T-cell (primary cell): ENCODE results near the gene NDRG3. TPM values are rescaled to one million over a fixed set of nuclear protein-coding genes. Genes with fewer than 3 reads are reported as not detected.

Experiments used
- ATAC-seq, 4 experiments: fragments of 200-7000 bp in 3 of 4; fragments of 150-1000 bp in 1 of 4; cut with Tn5 transposase; replicated peaks in 1 of 4; 1 replicate in 3 of 4; 2 replicates in 1 of 4; pipeline ENCODE4 v1.10.0; 2021; ENCODE audit warnings: moderate library complexity in 3 of 4, mild to moderate bottlenecking in 2 of 4, moderate number of reproducible peaks in 1 of 4
- CTCF ChIA-PET, 2 donors: fragments of 300-600 bp; sonication (Branson Sonifier 250); formaldehyde crosslinking; loops; one replicate each; lab custom pipeline; 2022; ENCODE audit warnings: antibody characterized with exemption in 2 of 2; lab: Charles Lee
- POLR2A ChIA-PET, 2 donors: fragments of 300-600 bp; sonication (Branson Sonifier 250); formaldehyde crosslinking; loops; one replicate each; lab custom pipeline; 2022; ENCODE audit warnings: antibody characterized with exemption in 2 of 2; lab: Charles Lee
- DNase-seq, 35 experiments: peaks; one replicate each; pipeline versions ENCODE4 v3.0.0 to v3.0.0-alpha.2; 2013 to 2023
- H3K27ac ChIP-seq: one replicate; pipeline ENCODE4 v1.5.1; 2013; ENCODE audit warnings: low read length
- H3K27me3 ChIP-seq, 2 experiments: replicated peaks in 1 of 2; 1 replicate in 1 of 2; 2 replicates in 1 of 2; pipeline versions ENCODE4 v1.6.1 to v1.7.0; 2013; ENCODE audit warnings: low read length in 1 of 2, mixed read lengths in 1 of 2; ENCODE audit not compliant: control insufficient read depth in 2 of 2, insufficient read depth in 2 of 2; ENCODE audit errors: extremely low read depth in 1 of 2
- H3K36me3 ChIP-seq, 2 donors: 1 replicate in 1 of 2; 2 replicates in 1 of 2; pipeline versions ENCODE4 v1.6.1 to v1.7.0; 2013; ENCODE audit warnings: low read length in 1 of 2; ENCODE audit not compliant: control insufficient read depth in 2 of 2, insufficient read depth in 1 of 2; ENCODE audit errors: extremely low read depth in 1 of 2
- H3K4me1 ChIP-seq, 2 experiments: 1 replicate in 1 of 2; 2 replicates in 1 of 2; pipeline versions ENCODE4 v1.6.1 to v1.7.0; 2013; ENCODE audit warnings: low read length in 2 of 2, mixed read lengths in 1 of 2; ENCODE audit not compliant: insufficient read depth in 2 of 2, control insufficient read depth in 1 of 2; ENCODE audit errors: extremely low read depth in 1 of 2
- H3K4me3 ChIP-seq, 2 donors: 1 replicate in 1 of 2; 2 replicates in 1 of 2; pipeline versions ENCODE4 v1.5.1 to v1.7.0; 2013; ENCODE audit warnings: mild to moderate bottlenecking in 2 of 2, low read length in 1 of 2, moderate library complexity in 1 of 2; ENCODE audit not compliant: control insufficient read depth in 1 of 2; ENCODE audit errors: extremely low read depth in 1 of 2
- H3K9me3 ChIP-seq: 2 replicates; pipeline ENCODE4 v1.7.0; 2013
- H3K27ac Mint-ChIP-seq, 2 donors: one replicate each; pipeline ENCODE4 v1.8.0; 2020 to 2021; ENCODE audit warnings: mild to moderate bottlenecking in 2 of 2, mixed read lengths in 2 of 2
- H3K27me3 Mint-ChIP-seq, 2 donors: one replicate each; pipeline ENCODE4 v1.8.0; 2021 to 2022; ENCODE audit warnings: mixed read lengths in 2 of 2
- H3K36me3 Mint-ChIP-seq: one replicate; pipeline ENCODE4 v1.8.0; 2021; ENCODE audit warnings: mixed read lengths
- H3K4me1 Mint-ChIP-seq, 3 donors: one replicate each; pipeline ENCODE4 v1.8.0; 2020 to 2022; ENCODE audit warnings: mixed read lengths in 3 of 3, mild to moderate bottlenecking in 1 of 3
- H3K4me3 Mint-ChIP-seq, 3 donors: one replicate each; pipeline ENCODE4 v1.8.0; 2020 to 2022; ENCODE audit warnings: mild to moderate bottlenecking in 3 of 3, mixed read lengths in 3 of 3, moderate library complexity in 3 of 3
- H3K9me3 Mint-ChIP-seq, 3 donors: one replicate each; pipeline ENCODE4 v1.8.0; 2020 to 2022; ENCODE audit warnings: mixed read lengths in 3 of 3
- WGBS: methylation state at CpG from one replicate; pipeline ENCODE4 v1.1.5; 2013; ENCODE audit warnings: missing lambda C conversion rate; ENCODE audit not compliant: insufficient coverage; 5-methylcytosine and 5-hydroxymethylcytosine counted together
- total RNA-seq, 35 experiments: library from RNA in 6 of 35; stranded (reverse) in 6 of 35; fragments of 120-200 nt in 1 of 35; gene quantifications; one replicate each; pipeline versions ENCODE4 v1.2.1 to v1.2.4 and lab custom pipeline; 2013 to 2026

Gene NDRG3
- total RNA-seq, 5 donors from 2014 or later (not counting 1 experiment from before 2014, with no cell fraction given) = 25.8 to 29.5 (median 28.3) TPM

DNA sequence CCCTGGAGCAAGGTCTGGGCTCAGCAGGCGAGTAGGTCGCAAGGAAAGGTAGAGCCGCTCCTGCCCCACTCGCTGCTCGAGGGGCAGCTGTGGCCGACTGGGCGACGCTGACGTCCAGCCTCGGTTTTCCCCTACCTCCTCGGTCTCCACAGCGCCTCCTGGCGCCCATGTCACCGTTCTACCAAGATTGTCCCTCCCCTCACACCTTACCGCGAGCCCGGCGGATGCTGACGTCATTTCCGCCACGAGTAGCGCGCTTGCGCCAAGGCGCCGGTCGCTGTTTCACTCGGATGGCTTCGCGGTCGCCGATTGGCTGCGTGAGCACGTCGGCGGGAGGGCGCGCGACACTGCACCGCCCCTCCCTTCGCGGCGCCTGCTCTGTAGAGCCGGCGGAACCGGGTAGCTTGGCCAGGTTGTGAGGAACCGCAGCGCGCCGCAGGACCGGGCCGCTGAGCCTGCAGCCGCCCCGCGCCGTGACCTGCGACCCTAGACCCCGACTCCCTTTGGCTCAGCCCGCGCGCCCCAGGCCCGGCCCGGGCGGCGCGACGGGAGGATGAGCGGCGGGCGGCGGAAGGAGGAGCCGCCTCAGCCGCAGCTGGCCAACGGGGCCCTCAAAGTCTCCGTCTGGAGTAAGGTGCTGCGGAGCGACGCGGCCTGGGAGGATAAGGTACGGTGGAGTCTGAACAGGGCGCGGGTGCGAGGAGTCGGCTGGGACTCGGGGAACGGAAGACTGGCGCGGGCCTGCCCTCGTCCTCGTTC, 140.3 kb downstream of the NDRG3 start, which contains the start of gene RAB5IF:
RAB5IF (plus strand) TSS at position 381 of the 759 bp plus-strand sequence; CDS start at position 554, 173 bp downstream.
- Histone ChIP-seq H3K36me3 (peaks cover 4 to 23% of the 10 kb centered on the region in 2 donors), H3K4me3 (peak within 1 kb of the TSS; percentile 87 to 98), H3K4me1 (peaks cover 9 to 38% of the 10 kb centered on the region in 2 experiments), H3K27me3 (no peaks in the 10 kb centered on the region), H3K9me3 (no peaks in the 10 kb centered on the region), H3K27ac (peak within 1 kb of the TSS; percentile 96)
- Mint-ChIP-seq H3K36me3 (peaks cover 13% of the 10 kb centered on the region), H3K27me3 (peaks cover 0 to 1% of the 10 kb centered on the region in 2 donors), H3K27ac (peak within 1 kb of the TSS; percentile 96), H3K4me1 (peaks cover 29 to 38% (median 33%) of the 10 kb centered on the region in 3 donors), H3K4me3 (peak within 1 kb of the TSS; percentile 97), H3K9me3 (no peaks in the 10 kb centered on the region)
- peak; percentile 97 to 100 (median 99) for DNase-seq
- CTCF ChIA-PET = interaction anchor here (0.6 to 3.3 kb wide), 22 partner anchors 10 to 929 kb away, joined by 3 to 38 read pairs (median 4); partner anchors contain the start of genes DSN1 (in 1 of the 2), NDRG3 (in 1 of the 2), SLA2 (in 1 of the 2) and TGIF2 (in 1 of the 2)
- under 1% methylated on average over 90 of the region's 90 CpGs for WGBS
- POLR2A ChIA-PET = interaction anchor here (0.6 to 1.4 kb wide), 6 partner anchors 10 to 141 kb away, joined by 3 to 5 read pairs (median 4); partner anchors contain the start of genes SLA2 (in 1 of the 2) and TGIF2 (in 1 of the 2)
- ATAC-seq = peak; percentile 91 to 94 (median 92)

DNA sequence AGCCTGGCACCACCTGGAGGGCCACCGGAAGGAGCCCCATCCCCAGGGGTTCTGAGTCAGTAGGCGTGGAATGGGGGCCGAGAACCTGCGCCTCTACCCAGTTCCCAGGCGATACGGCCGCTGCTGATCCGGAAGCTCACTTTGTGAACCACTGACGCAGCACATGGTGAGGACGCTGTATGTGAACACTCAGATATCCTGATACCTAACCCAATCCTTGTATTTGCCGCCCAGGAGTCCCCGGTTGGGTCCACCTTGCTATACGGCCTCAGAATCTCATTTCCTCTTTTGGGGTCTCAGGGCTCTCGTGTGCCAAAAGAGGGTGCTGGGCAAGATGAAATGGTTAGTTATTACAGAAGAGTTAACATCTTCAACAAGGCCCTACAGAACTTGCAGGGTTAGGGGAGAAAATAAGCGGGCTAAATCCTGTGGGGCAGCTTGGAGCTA, 140.9 kb downstream of the NDRG3 start:
- H3K36me3 Mint-ChIP-seq = peaks cover 9% of the 10 kb centered on the region
- no peaks in the 10 kb centered on the region for H3K9me3 Mint-ChIP-seq
- H3K27me3 Mint-ChIP-seq = peaks cover 0 to 1% of the 10 kb centered on the region in 2 donors
- 32% methylated on average over 10 of the region's 15 CpGs for WGBS
- peak overlapping the region; percentile 96 for H3K27ac Mint-ChIP-seq
- peak overlapping the region; percentile 97 for H3K4me3 Mint-ChIP-seq
- Histone ChIP-seq H3K9me3 (no peaks in the 10 kb centered on the region), H3K27ac (peak overlapping the region; percentile 96), H3K27me3 (no peaks in the 10 kb centered on the region), H3K4me3 (peak overlapping the region; percentile 40 to 98), H3K4me1 (peaks cover 9 to 38% of the 10 kb centered on the region in 2 experiments), H3K36me3 (peaks cover 4 to 20% of the 10 kb centered on the region in 2 donors)
- H3K4me1 Mint-ChIP-seq = peaks cover 31 to 41% (median 36%) of the 10 kb centered on the region in 3 donors
- ATAC-seq (peak; percentile 20 to 38 (median 24)), DNase-seq (peak in 29 of 35 experiments; percentile 22 to 77 (median 44))
- ChIA-PET POLR2A (interaction anchor here (0.6 to 1.4 kb wide), 6 partner anchors 9 to 320 kb away, joined by 3 to 20 read pairs (median 4); partner anchors contain the start of genes SLA2 (in 1 of the 2) and TGIF2 (in 1 of the 2)), CTCF (interaction anchor here (0.6 to 3.3 kb wide), 15 partner anchors 10 to 571 kb away, joined by 3 to 38 read pairs (median 6); partner anchors contain the start of genes NDRG3 (in 1 of the 2), SLA2 (in 1 of the 2) and TGIF2 (in 1 of the 2))

Other genes with a start within 250 kb of the NDRG3 start
- 1 to 10 TPM in 4 of 5 donors, not detected in 1; 1.3 to 2.8 (median 1.7) TPM for gene MYL9, start 204.6 kb downstream of the NDRG3 start, total RNA-seq
- 10 to 100 TPM; 31.2 to 39.7 (median 35.6) TPM for gene TGIF2, start 172.5 kb downstream of the NDRG3 start, total RNA-seq
- gene RAB5IF, start 140.3 kb downstream of the NDRG3 start, total RNA-seq = 10 to 100 TPM; 53.6 to 72.2 (median 59.9) TPM
- 10 to 100 TPM; 26.2 to 46.0 (median 28.8) TPM for gene SLA2, start 99.9 kb downstream of the NDRG3 start, total RNA-seq
- gene DSN1, start 27.7 kb upstream of the NDRG3 start, total RNA-seq = 10 to 100 TPM; 10.1 to 13.6 (median 11.1) TPM
- gene TLDC2, start 130.0 kb upstream of the NDRG3 start, total RNA-seq = under 1 TPM in 1 of 5 donors, not detected in 4; 0.33 TPM
- 100 to 1,000 TPM; 218 to 437 (median 244) TPM for gene SAMHD1, start 205.6 kb upstream of the NDRG3 start, total RNA-seq